ENCODE data around the gene MEGF9. TPM values are rescaled to one million over a fixed set of nuclear protein-coding genes. Genes with fewer than 3 reads are reported as not detected.

MEGF9 gene
- total RNA-seq (2016; rRNA removed; fragmentation: Illumina TruSeq; extraction: Trizol) (3.1 and 3.3 TPM in 2 replicates), polyA plus RNA-seq (2011; rRNA removed) (3.3 and 3.6 TPM in 2 replicates), polyA minus RNA-seq (2011; rRNA and poly(A)+ RNA removed; ENCODE audit: low replicate concordance) (2.5 and 6.5 TPM in 2 replicates), Bru-seq, nascent RNA (percentile 59 among the genes with signal in this experiment), BruChase-seq, experiment 1, labeled RNA remaining after a 6-hour chase (percentile 60 among the genes with signal in this experiment), BruChase-seq, experiment 2, labeled RNA remaining after a 2-hour chase (percentile 52 among the genes with signal in this experiment)
- 0.71 and 0.88 TPM in 2 replicates for total RNA-seq (2016; cell fraction: cytosol; rRNA removed; fragmentation: Illumina TruSeq; extraction: Trizol; ENCODE audit: low read depth)
- 3.1 and 3.7 TPM in 2 replicates for total RNA-seq (2016; cell fraction: insoluble cytoplasmic fraction; rRNA removed; fragmentation: Illumina TruSeq; extraction: Trizol)
- total RNA-seq (2016; cell fraction: membrane; rRNA removed; fragmentation: Illumina TruSeq; extraction: Trizol): 4.3 and 4.5 TPM in 2 replicates
- total RNA-seq (2016; cell fraction: nucleus; rRNA removed; fragmentation: Illumina TruSeq; extraction: Trizol): 3.8 and 3.9 TPM in 2 replicates
- polyA plus RNA-seq (2011; cell fraction: cytosol; rRNA removed): 1.7 and 3.4 TPM in 2 replicates
- polyA plus RNA-seq (2011; cell fraction: nucleus; rRNA removed): 0.82 and 1.6 TPM in 2 replicates
- 6.3 and 6.4 TPM in 2 replicates for polyA plus RNA-seq (2012)
- 0.44 and 0.52 TPM in 2 replicates for polyA plus RNA-seq (2016; cell fraction: cytosol; fragmentation: Illumina TruSeq; extraction: Trizol; ENCODE audit: low read depth)
- 3.5 and 4.3 TPM in 2 replicates for polyA plus RNA-seq (2016; cell fraction: insoluble cytoplasmic fraction; fragmentation: Illumina TruSeq; extraction: Trizol; ENCODE audit: low read depth)
- 2.7 and 2.9 TPM in 2 replicates for polyA plus RNA-seq (2016; cell fraction: membrane; fragmentation: Illumina TruSeq; extraction: Trizol; ENCODE audit: low read depth)
- 4.6 and 4.7 TPM in 2 replicates for polyA plus RNA-seq (2016; cell fraction: nucleus; fragmentation: Illumina TruSeq; extraction: Trizol; ENCODE audit: insufficient read depth, low read depth)
- 4.0 and 5.0 TPM in 2 replicates for polyA minus RNA-seq (2011; cell fraction: cytosol; rRNA and poly(A)+ RNA removed)
- 1.9 and 4.0 TPM in 2 replicates for polyA minus RNA-seq (2011; cell fraction: nucleus; rRNA and poly(A)+ RNA removed)
- long read RNA-seq, experiment 1, partial matches to known transcripts: 0 of 2 reads
- long read RNA-seq, experiment 1, other reads (novel, unspliced or antisense): 2 of 2 reads
- long read RNA-seq, experiment 2, full-length matches to known transcripts: 3 of 6 reads
- long read RNA-seq, experiment 2, partial matches to known transcripts: 0 of 6 reads
- long read RNA-seq, experiment 2, other reads (novel, unspliced or antisense): 3 of 6 reads

DNA sequence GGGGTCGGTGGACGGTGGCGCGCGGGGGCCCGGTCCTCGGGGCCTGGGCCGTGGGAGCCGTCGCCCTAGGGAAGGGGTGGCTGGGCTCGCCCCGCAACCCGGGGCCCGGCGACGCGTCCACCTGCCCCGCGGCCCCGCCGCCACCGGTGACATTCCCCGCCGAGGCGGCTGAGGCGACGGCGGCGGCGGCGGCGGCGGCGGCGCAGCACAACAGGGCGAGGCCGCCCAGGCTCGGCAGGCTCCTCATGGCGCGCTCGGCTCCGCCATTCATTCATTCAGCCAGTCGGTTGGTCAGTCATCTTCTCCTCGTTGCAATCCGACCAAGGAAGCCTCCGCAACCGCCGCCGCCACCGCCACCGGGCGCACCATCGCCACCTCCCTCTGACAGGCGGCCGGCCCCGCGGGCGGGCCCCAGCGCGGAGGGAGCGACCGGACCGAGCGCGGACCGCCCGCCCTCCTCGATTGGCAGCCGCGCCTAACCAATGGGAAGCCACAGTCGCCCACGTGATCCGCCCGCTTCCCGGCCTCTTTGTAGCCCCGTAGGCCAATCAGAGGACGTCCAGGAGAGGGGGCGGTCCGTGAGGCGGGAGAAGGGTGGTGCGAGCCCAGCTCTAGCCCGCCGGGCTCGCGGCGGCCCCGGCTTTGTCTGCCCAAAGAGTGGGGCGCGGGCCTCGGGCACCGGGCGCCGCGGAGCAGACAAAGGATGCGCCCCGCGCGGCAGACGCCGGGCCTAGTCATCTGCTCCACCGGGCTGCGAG lies at the start of gene MEGF9:
Gene MEGF9, minus strand, starts transcription at position 383 of the 758 bp plus-strand sequence. Its CDS starts 112 bp downstream, at position 271.
- ATAC-seq (peak; percentile 95), DNase-seq (ENCODE audit: low spot score) (peak; percentile 92), FAIRE-seq (no peak)
- BruUV-seq (replicated peaks): no TSS peak
- no peaks in the 10 kb centered on the region for H3K9me3 ChIP-seq (ENCODE audit: low read length)
- intact Hi-C loops (cut with micrococcal nuclease; ENCODE audit: unreplicated experiment) (loop anchor here (2.0 kb wide), 1 partner anchor 17 kb away; no protein-coding TSS in a partner anchor), in situ Hi-C loops (cut with HindIII; ENCODE audit: extremely low pct_ligation_motif_present, low pct_unique_long_range_greater_than_20kb) (loop anchor here (5.0 kb wide), 1 partner anchor 77 kb away; no protein-coding TSS in a partner anchor)
- H3K79me2 ChIP-seq (ENCODE audit: insufficient read depth, low read length): peaks cover 27% of the 10 kb centered on the region
- H3K27me3 ChIP-seq (ENCODE audit: control insufficient read depth in 1 of 2, insufficient read depth in 2 of 2, low read length in 2 of 2): no peaks in the 10 kb centered on the region
- H3K4me3 ChIP-seq (replicated peaks in 1 of 3; ENCODE audit: insufficient read depth in 1 of 3, low read depth in 2 of 3, low read length in 3 of 3): peak within 1 kb of the TSS; percentile 79 to 89 (median 85)
- no peak within 1 kb of the TSS for H2AFZ ChIP-seq (ENCODE audit: low read length)
- 0% methylated on average over 5 of the region's 102 CpGs for WGBS (ENCODE audit: low lambda C conversion rate)
- POLR2A ChIA-PET: interaction anchor here (0.7 to 4.3 kb wide), 6 partner anchors 16 to 143 kb away, joined by 3 to 37 read pairs (median 5); partner anchors contain the start of gene FBXW2
- H4K20me1 ChIP-seq (ENCODE audit: insufficient read depth, low read length): no peaks in the 10 kb centered on the region
- no peak within 1 kb of the TSS for H3K27ac ChIP-seq (ENCODE audit: extremely low read length, insufficient read depth, low read length)
- peak within 1 kb of the TSS; percentile 72 for H3K9ac ChIP-seq (ENCODE audit: insufficient read depth, low read depth, low read length)
- H3K4me2 ChIP-seq (ENCODE audit: low read depth, low read length): peak within 1 kb of the TSS; percentile 99
- CTCF ChIA-PET (ENCODE audit: low intra/inter-chr PET ratio, low total read pairs): no interaction called here
- H3K36me3 ChIP-seq (replicated peaks in 1 of 2; ENCODE audit: control insufficient read depth in 1 of 2, insufficient read depth in 2 of 2, low read length in 2 of 2): no peaks in the 10 kb centered on the region
- H3K4me1 ChIP-seq (ENCODE audit: insufficient read depth, low read length): peaks cover 68% of the 10 kb centered on the region
- TF ChIP-seq, protein P1, sequence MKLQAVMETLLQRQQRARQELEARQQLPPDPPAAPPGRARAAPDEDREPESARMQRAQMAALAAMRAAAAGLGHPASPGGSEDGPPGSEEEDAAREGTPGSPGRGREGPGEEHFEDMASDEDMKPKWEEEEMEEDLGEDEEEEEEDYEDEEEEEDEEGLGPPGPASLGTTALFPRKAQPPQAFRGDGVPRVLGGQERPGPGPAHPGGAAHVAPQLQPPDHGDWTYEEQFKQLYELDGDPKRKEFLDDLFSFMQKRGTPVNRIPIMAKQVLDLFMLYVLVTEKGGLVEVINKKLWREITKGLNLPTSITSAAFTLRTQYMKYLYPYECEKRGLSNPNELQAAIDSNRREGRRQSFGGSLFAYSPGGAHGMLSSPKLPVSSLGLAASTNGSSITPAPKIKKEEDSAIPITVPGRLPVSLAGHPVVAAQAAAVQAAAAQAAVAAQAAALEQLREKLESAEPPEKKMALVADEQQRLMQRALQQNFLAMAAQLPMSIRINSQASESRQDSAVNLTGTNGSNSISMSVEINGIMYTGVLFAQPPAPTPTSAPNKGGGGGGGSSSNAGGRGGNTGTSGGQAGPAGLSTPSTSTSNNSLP (IDR thresholded peaks at IDR 0.05; ENCODE audit: low read depth, low read length): 0 out of 2 replicates have a peak, but pooled peaks have one; percentile 7
- TF ChIP-seq, protein P2, sequence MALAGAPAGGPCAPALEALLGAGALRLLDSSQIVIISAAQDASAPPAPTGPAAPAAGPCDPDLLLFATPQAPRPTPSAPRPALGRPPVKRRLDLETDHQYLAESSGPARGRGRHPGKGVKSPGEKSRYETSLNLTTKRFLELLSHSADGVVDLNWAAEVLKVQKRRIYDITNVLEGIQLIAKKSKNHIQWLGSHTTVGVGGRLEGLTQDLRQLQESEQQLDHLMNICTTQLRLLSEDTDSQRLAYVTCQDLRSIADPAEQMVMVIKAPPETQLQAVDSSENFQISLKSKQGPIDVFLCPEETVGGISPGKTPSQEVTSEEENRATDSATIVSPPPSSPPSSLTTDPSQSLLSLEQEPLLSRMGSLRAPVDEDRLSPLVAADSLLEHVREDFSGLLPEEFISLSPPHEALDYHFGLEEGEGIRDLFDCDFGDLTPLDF (CRISPR knock-in tag; IDR thresholded peaks at IDR 0.05): no peak; the same call in 1 of the 2 replicates
- TF ChIP-seq SIN3A (IDR thresholded peaks at IDR 0.05; ENCODE audit: borderline replicate concordance, low read depth, low read length) (0 out of 2 replicates have a peak, but pooled peaks have one; percentile 67), ZFP36 (IDR thresholded peaks at IDR 0.05; ENCODE audit: borderline replicate concordance, low read depth, low read length, partially characterized antibody) (peak; percentile 57), TMF1 (CRISPR knock-in tag; IDR thresholded peaks at IDR 0.05; ENCODE audit: low read depth) (no peak), ZNF343 (CRISPR knock-in tag; IDR thresholded peaks at IDR 0.05) (peak; percentile 30; the same call in 1 of the 2 replicates), KDM3A (CRISPR knock-in tag; IDR thresholded peaks at IDR 0.05; ENCODE audit: low read depth) (peak; percentile 80; the same call in 1 of the 2 replicates), KDM5A (IDR thresholded peaks at IDR 0.05; ENCODE audit: borderline replicate concordance, low read length) (0 out of 2 replicates have a peak, but pooled peaks have one; percentile 29), GABPA (IDR thresholded peaks at IDR 0.05; ENCODE audit: low read depth, low read length) (no peak), GABPA (CRISPR knock-in tag; IDR thresholded peaks at IDR 0.05; ENCODE audit: low read depth) (peak; percentile 42; the same call in 1 of the 2 replicates), ATF7 (IDR thresholded peaks at IDR 0.05) (no peak), ATF7 (CRISPR knock-in tag; IDR thresholded peaks at IDR 0.05) (no peak), ESRRA (CRISPR knock-in tag; IDR thresholded peaks at IDR 0.05; ENCODE audit: low read depth) (0 out of 2 replicates have a peak, but pooled peaks have one; percentile 11)
- TF ChIP-seq, protein P3, sequence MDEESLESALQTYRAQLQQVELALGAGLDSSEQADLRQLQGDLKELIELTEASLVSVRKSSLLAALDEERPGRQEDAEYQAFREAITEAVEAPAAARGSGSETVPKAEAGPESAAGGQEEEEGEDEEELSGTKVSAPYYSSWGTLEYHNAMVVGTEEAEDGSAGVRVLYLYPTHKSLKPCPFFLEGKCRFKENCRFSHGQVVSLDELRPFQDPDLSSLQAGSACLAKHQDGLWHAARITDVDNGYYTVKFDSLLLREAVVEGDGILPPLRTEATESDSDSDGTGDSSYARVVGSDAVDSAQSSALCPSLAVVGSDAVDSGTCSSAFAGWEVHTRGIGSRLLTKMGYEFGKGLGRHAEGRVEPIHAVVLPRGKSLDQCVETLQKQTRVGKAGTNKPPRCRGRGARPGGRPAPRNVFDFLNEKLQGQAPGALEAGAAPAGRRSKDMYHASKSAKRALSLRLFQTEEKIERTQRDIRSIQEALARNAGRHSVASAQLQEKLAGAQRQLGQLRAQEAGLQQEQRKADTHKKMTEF (CRISPR knock-in tag; IDR thresholded peaks at IDR 0.05): peak; percentile 76
